NCI-H1694 (cell line): ENCODE measurements around the gene HIBADH.
"Not testable (repeated sequence)": the region's sequence is repeated elsewhere in the genome, so short reads cannot be mapped to it uniquely, and the experiment has no call there.

Experiments
- DNase-seq: peaks from one replicate; lab custom pipeline; 2025; lab: John Stamatoyannopoulos, UW

The HIBADH gene

GRCh38 chr7:27547401-27547800 lies 115.3 kb downstream of the HIBADH start:
- no peak for DNase-seq

GRCh38 chr7:27546610-27547009 lies 116.1 kb downstream of the HIBADH start:
- no peak for DNase-seq

- no peak for DNase-seq
These were observed 126.9 kb downstream of the HIBADH start for GRCh38 chr7:27535795-27536194.

GRCh38 chr7:27533652-27534081 lies 129.0 kb downstream of the HIBADH start:
- no peak for DNase-seq

GRCh38 chr7:27532314-27532713 lies 130.4 kb downstream of the HIBADH start:
- peak; percentile 19 for DNase-seq

- DNase-seq, result no peak
These were observed 135.4 kb downstream of the HIBADH start for GRCh38 chr7:27527348-27527714.

- no peak for DNase-seq
These were observed 135.9 kb downstream of the HIBADH start for GRCh38 chr7:27526611-27527347.

- DNase-seq, result no peak
These were observed 136.6 kb downstream of the HIBADH start for GRCh38 chr7:27526131-27526530.

- no peak for DNase-seq
These were observed 139.4 kb downstream of the HIBADH start for GRCh38 chr7:27523321-27523720.

GRCh38 chr7:27522566-27522965 lies 140.1 kb downstream of the HIBADH start:
- no peak for DNase-seq

GRCh38 chr7:27520815-27521790 lies 141.6 kb downstream of the HIBADH start:
- DNase-seq, result no peak

GRCh38 chr7:27519793-27520469 lies 142.8 kb downstream of the HIBADH start:
- DNase-seq, result no peak

GRCh38 chr7:27518561-27519350 lies 143.9 kb downstream of the HIBADH start:
- no peak for DNase-seq

- DNase-seq, result no peak
These were observed 146.3 kb downstream of the HIBADH start for GRCh38 chr7:27516421-27516820.

GRCh38 chr7:27515933-27516332 lies 146.8 kb downstream of the HIBADH start:
- no peak for DNase-seq

GRCh38 chr7:27514861-27515260 lies 147.8 kb downstream of the HIBADH start:
- DNase-seq, result no peak

GRCh38 chr7:27513885-27514284 lies 148.8 kb downstream of the HIBADH start:
- no peak for DNase-seq

- not testable (repeated sequence) for DNase-seq
These were observed 151.3 kb downstream of the HIBADH start for GRCh38 chr7:27511370-27511769.

GRCh38 chr7:27510541-27510940 lies 152.1 kb downstream of the HIBADH start:
- DNase-seq, result no peak

- not testable (repeated sequence) for DNase-seq
These were observed 160.8 kb downstream of the HIBADH start for GRCh38 chr7:27501879-27502278.

GRCh38 chr7:27501001-27501400 lies 161.7 kb downstream of the HIBADH start:
- no peak for DNase-seq

- DNase-seq, result no peak
These were observed 170.5 kb downstream of the HIBADH start for GRCh38 chr7:27492224-27492623.
